K562 (cell line): ENCODE results near the gene RUVBL1. TPM values are rescaled to one million over a fixed set of nuclear protein-coding genes. Genes with fewer than 3 reads are reported as not detected.

Source experiments
- ATAC-seq: fragments of 200-7000 bp; cut with Tn5 transposase; 3 replicates; pipeline ENCODE4 v1.9.1; 2020; ENCODE audit warnings: moderate library complexity
- BruUV-seq: library from RNA; stranded (reverse); fragments of 400-500 nt; replicated peaks from 2 replicates; lab custom pipeline; 2021; lab: Mats Ljungman, UMichigan
- CTCF ChIA-PET: fragments of 300-600 bp; formaldehyde crosslinking; extraction: SDS; loops from one replicate; lab custom pipeline; 2021; ENCODE audit warnings: low intra/inter-chr PET ratio; lab: Yijun Ruan, JAX
- POLR2A ChIA-PET: fragments of 300-600, 350-650 bp; sonication (Branson Sonifier 250); formaldehyde crosslinking; extraction: SDS; loops from one replicate; lab custom pipeline; 2021; ENCODE audit warnings: antibody characterized with exemption, inconsistent platforms; lab: Yijun Ruan, JAX
- DNase-seq, 4 experiments: peaks; one replicate each; pipeline versions ENCODE4 v3.0.0 to v3.0.0-alpha.2; 2011 to 2018; ENCODE audit warnings: low spot score in 3 of 4, mixed read lengths in 3 of 4; ENCODE audit errors: extremely low read depth in 1 of 4
- FAIRE-seq: peaks from 2 replicates; lab custom pipeline; 2011; peaks lifted over from hg19 to GRCh38; lab: Jason Lieb, UNC
- H2AFZ ChIP-seq: 2 replicates; pipeline ENCODE4 v1.6.0; 2011; ENCODE audit warnings: low read depth, low read length, control low read depth, inconsistent platforms
- H3K27ac ChIP-seq: fragments of 200-600 bp; 3 replicates; pipeline ENCODE4 v1.8.0; 2011; ENCODE audit warnings: low read depth, mild to moderate bottlenecking, control low read depth, inconsistent platforms, low read length, moderate library complexity, mixed read lengths; ENCODE audit errors: extremely low read depth
- H3K27me3 ChIP-seq, 2 experiments: fragments of 300-600 bp in 1 of 2; 2 replicates in 1 of 2; 3 replicates in 1 of 2; pipeline versions ENCODE4 v1.6.0 to v1.8.0; 2011; ENCODE audit warnings: inconsistent platforms in 2 of 2, low read length in 2 of 2, mild to moderate bottlenecking in 1 of 2, mixed read lengths in 1 of 2, moderate library complexity in 1 of 2; ENCODE audit not compliant: control insufficient read depth in 2 of 2, insufficient read depth in 2 of 2
- H3K36me3 ChIP-seq: fragments of 300-600 bp; 3 replicates; pipeline ENCODE4 v1.8.0; 2011; ENCODE audit warnings: mild to moderate bottlenecking, low read length, inconsistent platforms; ENCODE audit not compliant: control insufficient read depth, insufficient read depth
- H3K4me1 ChIP-seq, 2 experiments: fragments of 200-600 bp in 1 of 2; replicated peaks in 1 of 2; 2 replicates in 1 of 2; 3 replicates in 1 of 2; pipeline versions ENCODE4 v1.5.1 to v1.8.0; 2011; ENCODE audit warnings: inconsistent platforms in 2 of 2, low read length in 2 of 2, mild to moderate bottlenecking in 1 of 2, mixed read lengths in 1 of 2, moderate library complexity in 1 of 2; ENCODE audit not compliant: control insufficient read depth in 2 of 2, insufficient read depth in 2 of 2
- H3K4me2 ChIP-seq: 2 replicates; pipeline ENCODE4 v1.6.1; 2011; ENCODE audit warnings: low read length, control low read depth, inconsistent platforms, mixed read lengths; ENCODE audit not compliant: insufficient read depth
- H3K4me3 ChIP-seq: fragments of 200-600 bp; sonication (generic), shearing (Covaris generic); 2 replicates; pipeline ENCODE4 v1.5.1; 2016; ENCODE audit warnings: control low read depth, inconsistent platforms
- H3K79me2 ChIP-seq: fragments of 200-600 bp; 3 replicates; pipeline ENCODE4 v1.8.0; 2011; ENCODE audit warnings: low read length, inconsistent platforms; ENCODE audit not compliant: control insufficient read depth, insufficient read depth
- H3K9ac ChIP-seq, 2 experiments: 2 replicates each; pipeline versions ENCODE4 v1.6.0 to v1.6.1; 2011; ENCODE audit warnings: low read depth in 2 of 2, low read length in 2 of 2, control low read depth in 1 of 2, inconsistent platforms in 1 of 2, mild to moderate bottlenecking in 1 of 2, mixed read lengths in 1 of 2; ENCODE audit not compliant: insufficient read depth in 1 of 2
- H3K9me1 ChIP-seq: one replicate; pipeline ENCODE4 v1.6.0; 2011; ENCODE audit warnings: inconsistent platforms, mild to moderate bottlenecking, low read length, moderate library complexity; ENCODE audit not compliant: control insufficient read depth, insufficient read depth
- H3K9me3 ChIP-seq: replicated peaks from 2 replicates; pipeline ENCODE4 v1.5.1; 2011; ENCODE audit warnings: low read depth, low read length, inconsistent platforms; ENCODE audit not compliant: control insufficient read depth, insufficient read depth
- H4K20me1 ChIP-seq: replicated peaks from 2 replicates; pipeline ENCODE4 v1.6.1; 2011; ENCODE audit warnings: low read length, inconsistent platforms, mixed read lengths; ENCODE audit not compliant: control insufficient read depth, insufficient read depth
- CBX3 ChIP-seq, 2 experiments: IDR thresholded peaks; 1 replicate in 1 of 2; 2 replicates in 1 of 2; pipeline ENCODE4 v1.6.1; 2012; ENCODE audit warnings: inconsistent platforms in 2 of 2, low read length in 2 of 2, borderline replicate concordance in 1 of 2, control low read depth in 1 of 2
- CHD2 ChIP-seq: IDR thresholded peaks from 2 replicates; pipeline ENCODE4 v1.6.1; 2011; ENCODE audit warnings: low read depth, low read length
- HEY1 ChIP-seq: fragments of 250-450 bp; sonication (Bioruptor Pico); IDR thresholded peaks from 2 replicates; pipeline ENCODE4 v1.5.0; 2020; ENCODE audit warnings: mild to moderate bottlenecking, moderate library complexity, borderline replicate concordance
- HMG20B ChIP-seq: fragments of 250-450 bp; sonication (Bioruptor Pico); IDR thresholded peaks from 2 replicates; pipeline ENCODE4 v1.5.0; 2021; ENCODE audit warnings: mild to moderate bottlenecking
- KDM4B ChIP-seq, 2 experiments: fragments of 450-650 bp in 1 of 2; sonication (generic) in 1 of 2; IDR thresholded peaks; 2 replicates each; pipeline ENCODE4 v1.6.1; 2016 to 2017; ENCODE audit warnings: borderline replicate concordance in 2 of 2, antibody characterized with exemption in 1 of 2, low read depth in 1 of 2, mild to moderate bottlenecking in 1 of 2
- MIER1 ChIP-seq: fragments of 450-650 bp; IDR thresholded peaks from 2 replicates; pipeline ENCODE4 v1.6.1; 2016; ENCODE audit warnings: antibody characterized with exemption, mild to moderate bottlenecking, low read depth
- PRPF4 ChIP-seq: fragments of 200-400 bp; formaldehyde crosslinking; IDR thresholded peaks from one replicate; pipeline ENCODE4 v1.6.1; 2017; ENCODE audit warnings: low read length, low read depth, mild to moderate bottlenecking; ENCODE audit not compliant: insufficient read depth, poor library complexity, severe bottlenecking
- SAFB2 ChIP-seq: fragments of 200-400 bp; formaldehyde crosslinking; IDR thresholded peaks from 2 replicates; pipeline ENCODE4 v1.6.1; 2018; ENCODE audit warnings: borderline replicate concordance, low read length, low read depth, moderate library complexity; ENCODE audit not compliant: severe bottlenecking
- ZC3H11A ChIP-seq: IDR thresholded peaks from 2 replicates; pipeline ENCODE4 v1.6.1; 2012; ENCODE audit warnings: low read depth, low read length, improper control_type of control experiment
- ZKSCAN3 ChIP-seq: fragments of 250-450 bp; sonication (Bioruptor Pico); IDR thresholded peaks from 2 replicates; pipeline ENCODE4 v1.4.0; 2020
- ZNF408 ChIP-seq: fragments of 250-450 bp; sonication (Bioruptor Pico); IDR thresholded peaks from 2 replicates; pipeline ENCODE4 v1.4.0; 2020; ENCODE audit warnings: low read depth, mild to moderate bottlenecking, moderate library complexity
- WGBS: fragments of 100-300 bp; shearing (Covaris generic); methylation state at CpG from one replicate; pipeline ENCODE4 v1.1.6; 2016; ENCODE audit warnings: low coverage, mixed read lengths; ENCODE audit not compliant: insufficient coverage; ENCODE audit errors: missing lambda C conversion rate; 5-methylcytosine and 5-hydroxymethylcytosine counted together
- in situ Hi-C: fragments of 300-500 bp; cut with MboI; formaldehyde crosslinking; loops from 4 replicates; pipeline ENCODE4 v1.15.0; 2018; ENCODE audit warnings: inconsistent platforms, mixed read lengths
- intact Hi-C: fragments of 100-400 bp; cut with micrococcal nuclease; formaldehyde crosslinking; loops from 2 replicates; pipeline ENCODE4 v1.14.2; 2022
- polyA plus RNA-seq, 8 experiments: library from polyadenylated mRNA; depleted of rRNA in 4 of 8; stranded (reverse) in 5 of 8; unstranded in 3 of 8; fragments of >200 nt; fragmentation: Nextera tagmentation in 2 of 8; fragmentation: Illumina TruSeq in 1 of 8; extraction: Ambion mirVana in 2 of 8; extraction: Trizol in 1 of 8; gene quantifications; 2 replicates each; pipeline versions ENCODE4 v1.2.1 to v1.2.3, GENCODE V29; 2011 to 2014; ENCODE audit warnings: inconsistent platforms in 1 of 8, missing spikeins in 1 of 8
- total RNA-seq, 7 experiments: library from RNA; depleted of rRNA in 6 of 7; stranded (reverse); fragments of >200 nt in 6 of 7; fragmentation: Illumina TruSeq in 2 of 7; extraction: Trizol in 2 of 7; gene quantifications; 2 replicates each; pipeline versions ENCODE4 v1.2.1 to v1.2.3, GENCODE V29; 2011 to 2021; ENCODE audit warnings: low replicate concordance in 1 of 7
- TF ChIP-seq, protein P1 (sequence below): IDR thresholded peaks from 3 replicates; pipeline ENCODE4 v1.6.1; 2011; ENCODE audit warnings: borderline replicate concordance, mild to moderate bottlenecking, moderate library complexity; ENCODE audit not compliant: insufficient read length; ENCODE audit errors: extremely low read depth
- TF ChIP-seq, protein P2 (sequence below): IDR thresholded peaks from 2 replicates; pipeline ENCODE4 v1.6.1; 2012; ENCODE audit warnings: low read depth, low read length, improper control_type of control experiment, borderline replicate concordance
- TF ChIP-seq, protein P3 (sequence below): fragments of 250-450 bp; sonication (Bioruptor Pico); IDR thresholded peaks from 2 replicates; pipeline ENCODE4 v1.8.0; 2022; ENCODE audit warnings: inconsistent platforms, mild to moderate bottlenecking, moderate library complexity, borderline replicate concordance

The RUVBL1 gene
- total and polyA plus RNA-seq, 9 of the 15 experiments (the other 6 are each of a cell fraction or from before 2014, with no cell fraction given) = 20.7 to 147 (median 113) TPM

DNA sequence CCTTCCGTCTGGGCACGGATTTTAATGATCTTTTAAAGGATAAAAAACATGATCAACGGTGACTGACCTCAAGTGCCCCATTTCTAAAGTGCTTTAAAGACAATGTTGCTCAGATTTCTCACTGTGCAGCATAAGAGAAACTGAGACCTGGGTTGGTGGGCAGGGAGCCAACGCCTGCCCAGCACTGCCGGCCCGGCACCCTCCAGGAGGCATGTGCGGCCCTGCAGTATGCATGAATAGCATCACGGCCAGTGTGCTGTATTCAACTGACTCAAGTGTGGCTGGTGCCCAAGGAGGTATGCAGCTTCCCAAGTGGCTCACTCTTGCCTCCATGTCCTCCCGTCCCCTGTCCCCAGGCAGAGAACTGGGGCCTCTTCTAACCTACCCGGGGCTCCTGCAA, 41.1 kb downstream of the RUVBL1 start (continued):
- TF ChIP-seq, protein P1, sequence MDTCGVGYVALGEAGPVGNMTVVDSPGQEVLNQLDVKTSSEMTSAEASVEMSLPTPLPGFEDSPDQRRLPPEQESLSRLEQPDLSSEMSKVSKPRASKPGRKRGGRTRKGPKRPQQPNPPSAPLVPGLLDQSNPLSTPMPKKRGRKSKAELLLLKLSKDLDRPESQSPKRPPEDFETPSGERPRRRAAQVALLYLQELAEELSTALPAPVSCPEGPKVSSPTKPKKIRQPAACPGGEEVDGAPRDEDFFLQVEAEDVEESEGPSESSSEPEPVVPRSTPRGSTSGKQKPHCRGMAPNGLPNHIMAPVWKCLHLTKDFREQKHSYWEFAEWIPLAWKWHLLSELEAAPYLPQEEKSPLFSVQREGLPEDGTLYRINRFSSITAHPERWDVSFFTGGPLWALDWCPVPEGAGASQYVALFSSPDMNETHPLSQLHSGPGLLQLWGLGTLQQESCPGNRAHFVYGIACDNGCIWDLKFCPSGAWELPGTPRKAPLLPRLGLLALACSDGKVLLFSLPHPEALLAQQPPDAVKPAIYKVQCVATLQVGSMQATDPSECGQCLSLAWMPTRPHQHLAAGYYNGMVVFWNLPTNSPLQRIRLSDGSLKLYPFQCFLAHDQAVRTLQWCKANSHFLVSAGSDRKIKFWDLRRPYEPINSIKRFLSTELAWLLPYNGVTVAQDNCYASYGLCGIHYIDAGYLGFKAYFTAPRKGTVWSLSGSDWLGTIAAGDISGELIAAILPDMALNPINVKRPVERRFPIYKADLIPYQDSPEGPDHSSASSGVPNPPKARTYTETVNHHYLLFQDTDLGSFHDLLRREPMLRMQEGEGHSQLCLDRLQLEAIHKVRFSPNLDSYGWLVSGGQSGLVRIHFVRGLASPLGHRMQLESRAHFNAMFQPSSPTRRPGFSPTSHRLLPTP = no peak
- TF ChIP-seq CHD2 = no peak
- no peak for TF ChIP-seq CBX3 (IDR thresholded peaks at IDR 0.05; ENCODE audit: borderline replicate concordance in 1 of 2, low read length in 2 of 2)
- no peak for TF ChIP-seq ZNF408 (CRISPR knock-in tag)

DNA sequence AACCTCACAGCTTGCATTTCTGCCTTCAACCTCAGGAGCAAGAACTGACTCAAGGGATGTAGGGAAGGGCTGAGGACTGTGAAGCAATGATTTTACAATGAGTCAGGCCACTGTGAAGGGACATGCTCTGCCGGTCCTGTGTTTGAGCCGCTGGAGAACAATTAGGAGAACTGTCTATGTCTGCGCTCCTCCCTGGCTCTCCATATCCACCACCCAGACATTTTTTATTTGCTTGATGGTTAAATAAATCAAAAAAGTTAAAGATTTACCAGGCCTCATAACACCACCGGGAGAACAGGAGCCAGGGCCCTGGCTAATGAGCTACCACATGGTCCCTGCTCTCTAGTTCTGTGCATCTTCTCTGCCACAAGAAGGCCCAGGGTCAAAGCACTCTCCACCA, 41.8 kb downstream of the RUVBL1 start:
- Histone ChIP-seq H4K20me1 (no peaks in the 10 kb centered on the region), H3K9me3 (no peaks in the 10 kb centered on the region), H3K36me3 (peaks cover 89% of the 10 kb centered on the region), H3K9ac (no peak overlapping the region), H2AFZ (no peak overlapping the region), H3K4me2 (no peak overlapping the region), H3K27me3 (no peaks in the 10 kb centered on the region), H3K27ac (no peak overlapping the region), H3K9me1 (peaks cover 3% of the 10 kb centered on the region), H3K79me2 (peaks cover 17% of the 10 kb centered on the region; the same call in 2 of the 3 replicates), H3K4me3 (no peak overlapping the region), H3K4me1 (peaks cover 37 to 42% of the 10 kb centered on the region in 2 experiments)
- intact Hi-C loops = no loop called here
- no TSS peak for BruUV-seq
- POLR2A ChIA-PET = interaction anchor here (0.5 to 1.1 kb wide), 5 partner anchors 8 to 405 kb away, joined by 3 to 5 read pairs (median 3); partner anchors contain the start of gene EEFSEC
- CTCF ChIA-PET = no interaction called here
- DNase-seq (no peak), ATAC-seq (no peak), FAIRE-seq (no peak)
- in situ Hi-C loops = no loop called here
- 78% methylated on average over 4 of the region's 4 CpGs for WGBS
- TF ChIP-seq, protein P2, sequence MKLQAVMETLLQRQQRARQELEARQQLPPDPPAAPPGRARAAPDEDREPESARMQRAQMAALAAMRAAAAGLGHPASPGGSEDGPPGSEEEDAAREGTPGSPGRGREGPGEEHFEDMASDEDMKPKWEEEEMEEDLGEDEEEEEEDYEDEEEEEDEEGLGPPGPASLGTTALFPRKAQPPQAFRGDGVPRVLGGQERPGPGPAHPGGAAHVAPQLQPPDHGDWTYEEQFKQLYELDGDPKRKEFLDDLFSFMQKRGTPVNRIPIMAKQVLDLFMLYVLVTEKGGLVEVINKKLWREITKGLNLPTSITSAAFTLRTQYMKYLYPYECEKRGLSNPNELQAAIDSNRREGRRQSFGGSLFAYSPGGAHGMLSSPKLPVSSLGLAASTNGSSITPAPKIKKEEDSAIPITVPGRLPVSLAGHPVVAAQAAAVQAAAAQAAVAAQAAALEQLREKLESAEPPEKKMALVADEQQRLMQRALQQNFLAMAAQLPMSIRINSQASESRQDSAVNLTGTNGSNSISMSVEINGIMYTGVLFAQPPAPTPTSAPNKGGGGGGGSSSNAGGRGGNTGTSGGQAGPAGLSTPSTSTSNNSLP = no peak
- TF ChIP-seq MIER1 (no peak), PRPF4 (no peak), KDM4B (IDR thresholded peaks at IDR 0.05; ENCODE audit: borderline replicate concordance in 2 of 2, low read depth in 1 of 2) (no peak), ZKSCAN3 (no peak), HEY1 (CRISPR knock-in tag) (no peak), ZC3H11A (no peak), HMG20B (CRISPR knock-in tag) (no peak), SAFB2 (no peak)
- TF ChIP-seq, protein P3, sequence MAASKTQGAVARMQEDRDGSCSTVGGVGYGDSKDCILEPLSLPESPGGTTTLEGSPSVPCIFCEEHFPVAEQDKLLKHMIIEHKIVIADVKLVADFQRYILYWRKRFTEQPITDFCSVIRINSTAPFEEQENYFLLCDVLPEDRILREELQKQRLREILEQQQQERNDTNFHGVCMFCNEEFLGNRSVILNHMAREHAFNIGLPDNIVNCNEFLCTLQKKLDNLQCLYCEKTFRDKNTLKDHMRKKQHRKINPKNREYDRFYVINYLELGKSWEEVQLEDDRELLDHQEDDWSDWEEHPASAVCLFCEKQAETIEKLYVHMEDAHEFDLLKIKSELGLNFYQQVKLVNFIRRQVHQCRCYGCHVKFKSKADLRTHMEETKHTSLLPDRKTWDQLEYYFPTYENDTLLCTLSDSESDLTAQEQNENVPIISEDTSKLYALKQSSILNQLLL (CRISPR knock-in tag) = no peak
